GM21529 (cell line): ENCODE measurements around the gene SERPINB13.
"Not testable (repeated sequence)": the region's sequence is repeated elsewhere in the genome, so short reads cannot be mapped to it uniquely, and the experiment has no call there.

ENCODE experiments used
- ATAC-seq: cut with Tn5 transposase; IDR thresholded peaks from one replicate; pipeline ENCODE4 v1.9.1; 2021; ENCODE audit not compliant: unreplicated experiment

Gene SERPINB13

DNA sequence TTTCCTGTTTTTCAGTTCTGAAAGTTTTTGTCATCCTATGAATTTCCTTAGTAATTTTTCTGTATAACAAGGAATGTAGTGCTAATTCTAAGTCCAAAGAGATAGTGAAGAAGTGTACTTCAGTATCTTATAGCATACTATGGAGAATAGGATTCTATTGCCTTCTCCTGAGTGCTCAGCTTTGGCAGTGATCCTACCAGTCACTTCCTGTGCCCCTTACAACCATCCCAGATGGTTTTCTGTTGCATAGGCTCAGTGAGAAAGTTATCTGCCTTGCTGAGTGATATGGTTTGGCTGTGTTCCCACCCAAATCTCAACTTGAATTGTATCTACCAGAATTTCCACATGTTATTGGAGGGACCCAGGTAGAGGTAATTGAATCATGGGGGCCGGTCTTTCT lies 57.6 kb downstream of the SERPINB13 start:
- ATAC-seq = not testable (repeated sequence)

DNA sequence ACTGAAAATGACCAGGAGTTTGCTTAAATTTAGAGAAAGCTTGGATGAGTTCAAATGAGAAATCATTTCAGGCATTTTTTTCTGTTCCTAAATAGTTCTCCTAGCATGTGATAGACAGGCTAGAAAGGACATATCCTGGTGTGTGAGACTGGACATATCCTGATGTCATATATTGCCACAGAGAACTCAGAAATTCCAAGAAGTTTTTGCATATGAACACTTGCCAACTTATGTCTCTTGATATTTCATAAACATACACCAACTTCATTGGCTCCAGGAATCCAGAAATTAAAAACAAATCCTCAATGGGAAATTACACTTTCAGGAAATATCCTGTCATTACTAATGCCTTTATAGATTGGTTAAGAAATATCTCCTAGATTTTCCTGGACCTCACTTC lies 59.8 kb downstream of the SERPINB13 start:
- ATAC-seq = no peak

- ATAC-seq = no peak
These were observed 61.1 kb downstream of the SERPINB13 start for GRCh38 chr18:63648241-63648640.
